Smooth muscle cell (in vitro differentiated cells): Measurements from ENCODE around the gene WNT5A. TPM values are rescaled to one million over a fixed set of nuclear protein-coding genes. Genes with fewer than 3 reads are reported as not detected.

Experiments used
- DNase-seq: peaks from one replicate; lab custom pipeline; 2025; ENCODE audit not compliant: unreplicated experiment; lab: John Stamatoyannopoulos, UW
- H2AFZ ChIP-seq: fragments of 200-600 bp; sonication (generic); 2 replicates; pipeline ENCODE4 v1.6.0; 2016; ENCODE audit warnings: antibody characterized with exemption, low read depth, mild to moderate bottlenecking
- H3F3A ChIP-seq: fragments of 200-600 bp; sonication (generic); 2 replicates; pipeline ENCODE4 v1.6.0; 2017; ENCODE audit warnings: antibody characterized with exemption, low read depth
- H3K27ac ChIP-seq: fragments of 200-600 bp; sonication (generic); 2 replicates; pipeline ENCODE4 v1.5.1; 2016; ENCODE audit warnings: low read depth, mild to moderate bottlenecking
- H3K27me3 ChIP-seq: fragments of 200-600 bp; sonication (generic); 2 replicates; pipeline ENCODE4 v1.6.1; 2016; ENCODE audit warnings: low read depth, mild to moderate bottlenecking
- H3K36me3 ChIP-seq: fragments of 200-600 bp; sonication (generic); 2 replicates; pipeline ENCODE4 v1.5.1; 2016; ENCODE audit warnings: low read depth
- H3K4me1 ChIP-seq: fragments of 200-600 bp; sonication (generic); 2 replicates; pipeline ENCODE4 v1.5.1; 2016; ENCODE audit warnings: low read depth
- H3K4me2 ChIP-seq: fragments of 200-600 bp; sonication (generic); 2 replicates; pipeline ENCODE4 v1.6.0; 2016; ENCODE audit warnings: mild to moderate bottlenecking
- H3K4me3 ChIP-seq: fragments of 200-600 bp; sonication (generic); 2 replicates; pipeline ENCODE4 v1.5.1; 2016; ENCODE audit warnings: mild to moderate bottlenecking
- H3K79me2 ChIP-seq: fragments of 200-600 bp; sonication (generic); 2 replicates; pipeline ENCODE4 v1.6.0; 2016; ENCODE audit warnings: low read depth, mild to moderate bottlenecking
- H3K9ac ChIP-seq: fragments of 200-600 bp; sonication (generic); 2 replicates; pipeline ENCODE4 v1.6.0; 2016; ENCODE audit warnings: low read depth
- H3K9me3 ChIP-seq: fragments of 200-600 bp; sonication (generic); replicated peaks from 2 replicates; pipeline ENCODE4 v1.5.1; 2016; ENCODE audit warnings: low read depth
- H4K20me1 ChIP-seq: fragments of 200-600 bp; sonication (generic); 2 replicates; pipeline ENCODE4 v1.6.0; 2016; ENCODE audit warnings: low read depth
- WGBS: methylation state at CpG from one replicate; pipeline ENCODE4 v1.1.7; 2016; ENCODE audit warnings: low lambda C conversion rate; 5-methylcytosine and 5-hydroxymethylcytosine counted together
- polyA plus RNA-seq: library from polyadenylated mRNA; unstranded; fragments of >200 nt; fragmentation: Nextera tagmentation; extraction: Ambion mirVana; gene quantifications from 2 replicates; pipeline ENCODE4 v1.2.1, GENCODE V29; 2016
- total RNA-seq: library from RNA; depleted of rRNA; stranded (reverse); fragments of >200 nt; gene quantifications from 2 replicates; pipeline ENCODE4 v1.2.3, GENCODE V29; 2014
- TF ChIP-seq, protein P1 (sequence below): fragments of 200-600 bp; sonication (generic); IDR thresholded peaks from 2 replicates; pipeline ENCODE4 v1.5.1; 2017; ENCODE audit warnings: borderline replicate concordance, mild to moderate bottlenecking, antibody characterized with exemption; ENCODE audit not compliant: insufficient read depth, poor library complexity, severe bottlenecking

Gene WNT5A
- total and polyA plus RNA-seq, 2 experiments from 2014 or later: 12.0 to 81.8 TPM

DNA sequence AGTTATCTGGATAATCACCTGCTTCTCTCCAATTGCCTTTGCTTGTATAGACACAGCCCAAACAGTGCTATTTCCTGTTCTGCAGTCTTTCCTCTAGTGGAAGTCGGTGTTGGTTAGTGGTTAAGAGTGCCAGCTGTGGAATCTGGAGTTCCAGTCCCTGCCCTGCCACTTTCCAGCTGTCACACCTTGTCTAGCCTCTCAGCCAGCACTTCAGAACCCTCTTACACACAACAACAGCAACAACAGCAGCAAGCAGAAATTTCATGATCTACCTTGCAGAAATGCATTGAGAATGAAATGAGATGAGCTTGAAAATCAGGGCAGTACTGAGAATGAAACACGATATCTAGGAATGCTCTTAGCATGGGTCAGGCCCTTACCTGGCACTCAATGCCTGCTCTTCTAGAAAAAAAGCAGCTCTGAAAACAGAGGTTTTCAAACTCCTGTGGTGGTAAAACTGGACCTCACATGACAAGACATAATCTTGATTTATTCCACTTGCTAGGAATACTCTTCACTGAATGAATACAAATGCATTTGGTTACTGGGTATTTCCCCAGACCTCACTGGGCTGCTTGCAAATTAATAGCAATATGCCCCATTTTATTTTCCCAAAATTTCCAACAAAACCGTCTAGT is 3.3 kb upstream of the WNT5A start:
- TF ChIP-seq, protein P1, sequence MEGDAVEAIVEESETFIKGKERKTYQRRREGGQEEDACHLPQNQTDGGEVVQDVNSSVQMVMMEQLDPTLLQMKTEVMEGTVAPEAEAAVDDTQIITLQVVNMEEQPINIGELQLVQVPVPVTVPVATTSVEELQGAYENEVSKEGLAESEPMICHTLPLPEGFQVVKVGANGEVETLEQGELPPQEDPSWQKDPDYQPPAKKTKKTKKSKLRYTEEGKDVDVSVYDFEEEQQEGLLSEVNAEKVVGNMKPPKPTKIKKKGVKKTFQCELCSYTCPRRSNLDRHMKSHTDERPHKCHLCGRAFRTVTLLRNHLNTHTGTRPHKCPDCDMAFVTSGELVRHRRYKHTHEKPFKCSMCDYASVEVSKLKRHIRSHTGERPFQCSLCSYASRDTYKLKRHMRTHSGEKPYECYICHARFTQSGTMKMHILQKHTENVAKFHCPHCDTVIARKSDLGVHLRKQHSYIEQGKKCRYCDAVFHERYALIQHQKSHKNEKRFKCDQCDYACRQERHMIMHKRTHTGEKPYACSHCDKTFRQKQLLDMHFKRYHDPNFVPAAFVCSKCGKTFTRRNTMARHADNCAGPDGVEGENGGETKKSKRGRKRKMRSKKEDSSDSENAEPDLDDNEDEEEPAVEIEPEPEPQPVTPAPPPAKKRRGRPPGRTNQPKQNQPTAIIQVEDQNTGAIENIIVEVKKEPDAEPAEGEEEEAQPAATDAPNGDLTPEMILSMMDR: no peak
- no peak for DNase-seq
- Histone ChIP-seq H2AFZ (no peak overlapping the region), H3K27ac (no peak overlapping the region), H3K9me3 (no peaks in the 10 kb centered on the region), H4K20me1 (no peaks in the 10 kb centered on the region), H3K36me3 (no peaks in the 10 kb centered on the region), H3K4me1 (peaks cover 7% of the 10 kb centered on the region), H3K27me3 (no peaks in the 10 kb centered on the region), H3K4me2 (peak overlapping the region; percentile 93), H3K4me3 (no peak overlapping the region), H3F3A (peaks cover 12% of the 10 kb centered on the region), H3K79me2 (peaks cover 11% of the 10 kb centered on the region), H3K9ac (no peak overlapping the region)
- WGBS: 47% methylated on average over 3 of the region's 3 CpGs

DNA sequence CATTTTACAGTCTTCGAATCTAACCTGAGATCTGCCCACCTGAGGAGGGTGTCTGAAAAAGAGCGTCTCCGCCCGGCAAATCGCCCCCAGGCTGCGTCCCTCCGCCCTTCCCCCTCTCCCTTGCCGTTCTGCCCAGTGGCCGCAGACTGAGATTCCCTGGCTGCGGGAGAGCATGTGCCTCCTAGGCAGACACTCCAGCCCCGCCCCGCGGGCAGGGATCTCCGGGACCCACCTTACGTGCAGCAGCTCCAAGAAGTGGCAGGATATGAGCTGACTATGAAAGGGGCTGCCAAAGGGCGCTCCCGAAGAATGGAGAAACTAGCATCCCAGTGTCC is 2.7 kb upstream of the WNT5A start:
- no peak for DNase-seq
- peaks cover 7% of the 10 kb centered on the region for H3K4me1 ChIP-seq
- peak overlapping the region; percentile 93 for H3K4me2 ChIP-seq
- peak overlapping the region; percentile 86 for H3K4me3 ChIP-seq
- no peak overlapping the region for H3K27ac ChIP-seq
- H3K9me3 ChIP-seq: no peaks in the 10 kb centered on the region
- H3F3A ChIP-seq: peaks cover 12% of the 10 kb centered on the region
- 4% methylated on average over 17 of the region's 17 CpGs for WGBS
- H3K79me2 ChIP-seq: peaks cover 15% of the 10 kb centered on the region
- no peak overlapping the region for H2AFZ ChIP-seq
- no peaks in the 10 kb centered on the region for H3K36me3 ChIP-seq
- no peak overlapping the region for H3K9ac ChIP-seq
- no peaks in the 10 kb centered on the region for H3K27me3 ChIP-seq
- H4K20me1 ChIP-seq: no peaks in the 10 kb centered on the region
- TF ChIP-seq, protein P1: no peak

DNA sequence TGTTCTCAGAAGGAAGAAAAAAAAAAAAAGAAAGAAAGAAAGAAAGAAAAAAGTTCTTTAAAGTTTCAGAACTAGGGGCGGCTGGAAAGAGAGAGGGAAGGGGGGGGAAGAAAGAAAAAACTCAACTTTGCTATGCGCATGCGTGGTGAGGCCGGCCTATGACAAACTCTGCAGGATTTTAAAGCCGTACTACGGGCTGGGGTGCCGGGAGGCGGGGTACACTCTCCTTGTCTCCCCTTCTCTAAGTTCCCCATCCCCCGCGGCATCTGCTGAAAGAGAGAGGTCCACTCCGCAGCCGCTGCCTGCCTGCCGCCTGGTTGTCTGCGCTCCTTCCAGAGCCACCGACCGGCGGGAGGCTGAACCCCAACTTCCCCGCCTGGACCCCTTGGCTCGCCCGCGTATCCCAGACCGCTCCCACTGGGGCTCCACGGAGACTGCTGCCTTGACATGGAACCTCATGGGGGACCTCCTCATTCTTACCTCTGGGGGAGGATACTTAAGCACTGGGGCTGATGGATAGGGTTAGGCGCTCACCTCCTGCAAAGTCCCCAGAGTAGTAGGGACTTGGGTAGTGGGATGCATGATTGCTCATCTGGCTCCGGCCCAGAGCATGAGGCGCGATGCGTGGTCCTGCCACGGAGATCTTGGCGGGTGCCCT is 1.4 kb upstream of the WNT5A start:
- peaks cover 12% of the 10 kb centered on the region for H3F3A ChIP-seq
- TF ChIP-seq, protein P1: no peak
- peaks cover 22% of the 10 kb centered on the region for H3K79me2 ChIP-seq
- H3K4me3 ChIP-seq: peak overlapping the region; percentile 86
- peak overlapping the region; percentile 93 for H3K4me2 ChIP-seq
- peaks cover 15% of the 10 kb centered on the region for H3K4me1 ChIP-seq
- peak overlapping the region; percentile 92 for H2AFZ ChIP-seq
- H3K36me3 ChIP-seq: no peaks in the 10 kb centered on the region
- DNase-seq: peak; percentile 34
- H3K27ac ChIP-seq: peak overlapping the region; percentile 86
- no peaks in the 10 kb centered on the region for H3K27me3 ChIP-seq
- H3K9me3 ChIP-seq: no peaks in the 10 kb centered on the region
- 2% methylated on average over 29 of the region's 30 CpGs for WGBS
- H3K9ac ChIP-seq: peak overlapping the region; percentile 32
- no peaks in the 10 kb centered on the region for H4K20me1 ChIP-seq
